ENCODE results near the gene KISS1. TPM values are rescaled to one million over a fixed set of nuclear protein-coding genes. Genes with fewer than 3 reads are reported as not detected.

KISS1 gene
- total RNA-seq, 3 donors from 2014 or later (not counting 1 experiment from before 2014, with no cell fraction given) = not detected

DNA sequence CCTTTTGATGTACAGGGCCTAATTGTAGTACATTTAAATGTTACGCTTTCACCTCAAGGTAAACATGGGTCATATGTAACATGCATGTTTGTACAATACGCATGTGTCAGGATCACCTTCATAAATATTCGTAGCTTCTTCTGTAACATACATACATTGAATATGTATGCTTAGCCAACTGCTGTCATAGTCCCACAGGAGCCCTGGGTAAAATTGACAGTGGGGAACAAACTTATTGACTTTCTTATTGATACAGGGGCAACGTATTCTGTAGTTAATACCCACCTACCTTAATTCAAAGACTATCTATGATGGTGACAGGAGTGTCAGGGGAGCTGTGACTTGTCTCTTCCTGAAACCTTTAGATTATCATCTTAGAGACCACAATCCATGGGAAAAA is 26.4 kb downstream of the KISS1 start:
- H3K27ac ChIP-seq (ENCODE audit: low read length) = no peak overlapping the region
- no peaks in the 10 kb centered on the region for H3K4me1 ChIP-seq (ENCODE audit: control insufficient read depth, insufficient read depth, low read length)
- H3K36me3 ChIP-seq (ENCODE audit: control insufficient read depth, insufficient read depth, low read length) = no peaks in the 10 kb centered on the region
- intact Hi-C loops (cut with micrococcal nuclease) = no loop called here
- H3K4me3 ChIP-seq (ENCODE audit: low read length) = no peak overlapping the region
- Mint-ChIP-seq H3K27me3 (ENCODE audit: low read depth in 2 of 2) (peaks cover 0 to 10% of the 10 kb centered on the region in 2 donors), H3K27ac (no peak overlapping the region), H3K9me3 (peaks cover 0 to 3% of the 10 kb centered on the region in 2 donors), H3K36me3 (peaks cover 14% of the 10 kb centered on the region), H3K4me1 (no peaks in the 10 kb centered on the region), H3K4me3 (no peak overlapping the region)
- no peak for DNase-seq
- TF ChIP-seq, protein P1, sequence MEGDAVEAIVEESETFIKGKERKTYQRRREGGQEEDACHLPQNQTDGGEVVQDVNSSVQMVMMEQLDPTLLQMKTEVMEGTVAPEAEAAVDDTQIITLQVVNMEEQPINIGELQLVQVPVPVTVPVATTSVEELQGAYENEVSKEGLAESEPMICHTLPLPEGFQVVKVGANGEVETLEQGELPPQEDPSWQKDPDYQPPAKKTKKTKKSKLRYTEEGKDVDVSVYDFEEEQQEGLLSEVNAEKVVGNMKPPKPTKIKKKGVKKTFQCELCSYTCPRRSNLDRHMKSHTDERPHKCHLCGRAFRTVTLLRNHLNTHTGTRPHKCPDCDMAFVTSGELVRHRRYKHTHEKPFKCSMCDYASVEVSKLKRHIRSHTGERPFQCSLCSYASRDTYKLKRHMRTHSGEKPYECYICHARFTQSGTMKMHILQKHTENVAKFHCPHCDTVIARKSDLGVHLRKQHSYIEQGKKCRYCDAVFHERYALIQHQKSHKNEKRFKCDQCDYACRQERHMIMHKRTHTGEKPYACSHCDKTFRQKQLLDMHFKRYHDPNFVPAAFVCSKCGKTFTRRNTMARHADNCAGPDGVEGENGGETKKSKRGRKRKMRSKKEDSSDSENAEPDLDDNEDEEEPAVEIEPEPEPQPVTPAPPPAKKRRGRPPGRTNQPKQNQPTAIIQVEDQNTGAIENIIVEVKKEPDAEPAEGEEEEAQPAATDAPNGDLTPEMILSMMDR (IDR thresholded peaks at IDR 0.05) = no peak
- H3K27me3 ChIP-seq (ENCODE audit: control insufficient read depth, insufficient read depth, low read length) = no peaks in the 10 kb centered on the region
- no peak for ATAC-seq
- 96% methylated on average over 3 of the region's 4 CpGs for WGBS (ENCODE audit: insufficient coverage)
- H3K9me3 ChIP-seq (ENCODE audit: control insufficient read depth, insufficient read depth, low read length) = peaks cover 29% of the 10 kb centered on the region

DNA sequence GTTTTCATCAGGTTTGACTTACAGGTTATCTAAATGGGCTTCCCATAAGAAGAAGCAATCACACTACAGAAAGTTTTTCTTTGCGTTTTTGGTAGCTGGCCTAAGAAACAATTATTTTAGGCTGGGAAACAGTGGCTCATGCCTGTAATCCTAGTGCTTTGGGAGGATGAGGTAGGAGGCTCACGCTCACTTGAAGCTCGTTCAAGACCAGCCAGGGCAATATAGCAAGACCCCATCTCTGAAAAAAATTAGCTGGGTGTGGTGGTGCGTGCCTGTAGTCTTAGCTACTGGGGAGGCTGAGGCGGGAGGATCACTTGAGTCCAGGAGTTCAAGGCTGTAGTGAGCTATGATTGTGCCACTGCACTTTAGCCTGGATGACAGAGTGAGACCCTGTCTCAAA is 28.6 kb downstream of the KISS1 start:
- H3K9me3 ChIP-seq (ENCODE audit: control insufficient read depth, insufficient read depth, low read length) = peaks cover 23% of the 10 kb centered on the region
- no peaks in the 10 kb centered on the region for H3K36me3 ChIP-seq (ENCODE audit: control insufficient read depth, insufficient read depth, low read length)
- Mint-ChIP-seq H3K4me1 (no peaks in the 10 kb centered on the region), H3K4me3 (no peak overlapping the region), H3K27ac (no peak overlapping the region), H3K9me3 (peaks cover 0 to 3% of the 10 kb centered on the region in 2 donors), H3K27me3 (ENCODE audit: low read depth in 2 of 2) (peaks cover 0 to 5% of the 10 kb centered on the region in 2 donors), H3K36me3 (peaks cover 14% of the 10 kb centered on the region)
- no peak overlapping the region for H3K27ac ChIP-seq (ENCODE audit: low read length)
- no peak for ATAC-seq
- no peaks in the 10 kb centered on the region for H3K27me3 ChIP-seq (ENCODE audit: control insufficient read depth, insufficient read depth, low read length)
- no peak for DNase-seq
- 99% methylated on average over 5 of the region's 5 CpGs for WGBS (ENCODE audit: insufficient coverage)
- no peaks in the 10 kb centered on the region for H3K4me1 ChIP-seq (ENCODE audit: control insufficient read depth, insufficient read depth, low read length)
- intact Hi-C loops (cut with micrococcal nuclease) = no loop called here
- TF ChIP-seq, protein P1 (IDR thresholded peaks at IDR 0.05) = no peak
- no peak overlapping the region for H3K4me3 ChIP-seq (ENCODE audit: low read length)

DNA sequence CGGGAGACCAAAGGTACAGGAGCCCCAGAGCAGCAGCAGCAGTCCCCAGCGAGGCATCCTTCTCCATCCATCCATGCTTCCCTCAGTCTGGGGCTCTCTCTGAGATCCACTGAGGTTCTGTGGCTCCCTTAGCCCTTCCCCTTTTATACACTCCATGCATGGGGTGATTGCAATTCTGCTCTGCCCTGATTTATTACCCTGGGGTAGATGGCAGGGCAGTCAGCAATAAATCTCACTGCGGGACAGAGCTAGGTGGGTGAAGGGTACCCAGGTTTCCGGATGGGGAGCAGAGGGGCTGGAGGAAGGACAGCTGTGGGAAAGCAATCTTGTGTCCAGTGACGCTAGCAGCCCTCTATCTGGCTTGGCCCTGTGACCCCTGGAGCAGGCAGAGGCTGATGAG is 30.1 kb downstream of the KISS1 start, which contains the start of gene REN:
Gene REN (minus strand): TSS at position 119 of the 400 bp plus-strand sequence. CDS start 44 bp downstream, at position 75.
- TF ChIP-seq, protein P1 (IDR thresholded peaks at IDR 0.05) = no peak
- Mint-ChIP-seq H3K36me3 (peaks cover 8% of the 10 kb centered on the region), H3K4me1 (no peaks in the 10 kb centered on the region), H3K9me3 (peaks cover 0 to 3% of the 10 kb centered on the region in 2 donors), H3K27ac (no peak within 1 kb of the TSS), H3K4me3 (no peak within 1 kb of the TSS), H3K27me3 (ENCODE audit: low read depth in 2 of 2) (peaks cover 0 to 5% of the 10 kb centered on the region in 2 donors)
- Histone ChIP-seq H3K4me3 (ENCODE audit: low read length) (no peak within 1 kb of the TSS), H3K27me3 (ENCODE audit: control insufficient read depth, insufficient read depth, low read length) (no peaks in the 10 kb centered on the region), H3K27ac (ENCODE audit: low read length) (no peak within 1 kb of the TSS), H3K36me3 (ENCODE audit: control insufficient read depth, insufficient read depth, low read length) (no peaks in the 10 kb centered on the region), H3K4me1 (ENCODE audit: control insufficient read depth, insufficient read depth, low read length) (no peaks in the 10 kb centered on the region), H3K9me3 (ENCODE audit: control insufficient read depth, insufficient read depth, low read length) (peaks cover 19% of the 10 kb centered on the region)
- intact Hi-C loops (cut with micrococcal nuclease) = no loop called here
- no peak for DNase-seq
- WGBS (ENCODE audit: insufficient coverage) = 33% methylated on average over 5 of the region's 5 CpGs
- no peak for ATAC-seq

DNA sequence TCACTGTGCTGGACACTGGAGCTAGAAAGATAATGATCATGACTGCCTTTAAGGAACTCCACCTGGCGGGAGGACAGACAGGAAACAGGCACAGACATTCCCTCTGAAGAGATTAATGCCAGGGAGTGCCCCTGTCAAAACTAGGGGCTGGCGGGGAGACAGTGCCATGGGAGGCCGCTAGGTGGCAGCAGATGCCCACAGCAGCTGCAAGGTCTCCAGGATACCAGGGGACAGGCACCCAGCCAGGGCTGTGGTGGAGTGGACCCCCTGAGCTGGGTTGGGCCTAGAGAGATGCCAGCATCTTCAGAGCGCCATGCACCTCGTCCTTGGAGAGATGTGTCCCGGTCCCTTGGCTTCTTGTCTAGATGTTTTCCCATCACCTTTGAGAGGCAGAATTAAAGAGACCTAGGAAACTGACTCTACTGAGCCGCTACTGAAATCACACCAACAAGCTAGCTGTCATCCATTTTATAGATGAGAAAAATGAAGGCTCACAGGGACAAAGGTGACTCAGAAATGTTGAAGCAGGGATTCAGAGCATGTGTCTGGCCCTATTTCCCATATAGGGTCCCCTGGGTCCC is 33.7 kb downstream of the KISS1 start:
- DNase-seq = peak; percentile 77 to 86
- Mint-ChIP-seq H3K4me3 (no peak overlapping the region), H3K36me3 (no peaks in the 10 kb centered on the region), H3K27ac (no peak overlapping the region), H3K9me3 (no peaks in the 10 kb centered on the region), H3K4me1 (no peaks in the 10 kb centered on the region), H3K27me3 (ENCODE audit: low read depth in 2 of 2) (peaks cover 0 to 5% of the 10 kb centered on the region in 2 donors)
- Histone ChIP-seq H3K27ac (ENCODE audit: low read length) (no peak overlapping the region), H3K4me1 (ENCODE audit: control insufficient read depth, insufficient read depth, low read length) (no peaks in the 10 kb centered on the region), H3K36me3 (ENCODE audit: control insufficient read depth, insufficient read depth, low read length) (no peaks in the 10 kb centered on the region), H3K27me3 (ENCODE audit: control insufficient read depth, insufficient read depth, low read length) (no peaks in the 10 kb centered on the region), H3K9me3 (ENCODE audit: control insufficient read depth, insufficient read depth, low read length) (no peaks in the 10 kb centered on the region), H3K4me3 (ENCODE audit: low read length) (no peak overlapping the region)
- intact Hi-C loops (cut with micrococcal nuclease) = loop anchor here (1.0 to 2.0 kb wide), 4 partner anchors 45 to 340 kb away; no protein-coding TSS in a partner anchor
- ATAC-seq = peak; percentile 81 to 99 (median 97)
- 18% methylated on average over 7 of the region's 7 CpGs for WGBS (ENCODE audit: insufficient coverage)
- TF ChIP-seq, protein P1 (IDR thresholded peaks at IDR 0.05) = peak; percentile 98

Data from natural killer cell (primary cell).